SK-MEL-5 (cell line): ENCODE measurements around the gene HSPH1. TPM values are rescaled to one million over a fixed set of nuclear protein-coding genes. Genes with fewer than 3 reads are reported as not detected.

ENCODE experiments used
- DNase-seq: peaks from one replicate; pipeline ENCODE4 v3.0.0-alpha.2; 2016; ENCODE audit warnings: low read depth, low spot score
- in situ Hi-C: cut with HindIII; loops from 2 replicates; pipeline ENCODE4 v1.10.0; 2016; ENCODE audit warnings: low sequenced_read_pairs, high pct_unique_total_duplicates, low pct_unique_long_range_greater_than_20kb
- total RNA-seq: library from RNA; depleted of rRNA; stranded (reverse); fragments of >200 nt; shearing (Covaris generic); gene quantifications from 2 replicates; pipeline ENCODE4 v1.2.3, GENCODE V29; 2014; rRNA removed

Gene HSPH1
- total RNA-seq, 1 experiment from 2014 or later = 184 TPM

DNA sequence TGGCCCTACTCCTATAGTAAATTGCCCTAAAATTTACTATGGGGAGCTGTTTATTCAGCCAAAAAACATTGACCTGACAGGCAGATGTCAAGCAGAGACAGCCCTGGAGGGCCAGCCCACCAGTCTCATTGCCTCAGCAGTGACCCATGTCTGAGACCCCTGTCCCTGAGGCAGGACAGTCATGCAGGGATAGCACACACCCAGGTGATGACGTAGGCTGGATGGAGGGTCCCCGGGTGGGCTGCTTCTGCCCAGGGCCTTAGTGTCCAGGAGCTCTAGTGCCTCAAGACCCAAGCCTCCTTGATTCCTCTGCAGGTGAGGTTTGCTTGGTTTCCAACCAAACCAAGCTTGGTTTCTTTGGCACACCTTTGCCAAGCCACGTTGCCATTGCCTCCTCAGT is 72.1 kb downstream of the HSPH1 start:
- no peak for DNase-seq
- in situ Hi-C loops = no loop called here

- DNase-seq = no peak
- in situ Hi-C loops = no loop called here
These were observed 72.8 kb downstream of the HSPH1 start for GRCh38 chr13:31088826-31089420.

Other genes starting within 250 kb of the HSPH1 start
- gene TEX26, start 229.2 kb downstream of the HSPH1 start, total RNA-seq = not detected in 2 replicates
- gene B3GLCT, start 38.1 kb upstream of the HSPH1 start, total RNA-seq = 7.7 and 8.2 TPM in 2 replicates